GM12878 (cell line): ENCODE data around the gene ABHD17A.

ENCODE experiments used
- NFYB ChIP-seq: IDR thresholded peaks from 2 replicates; pipeline ENCODE4 v1.6.1; 2011; ENCODE audit warnings: low read depth, mild to moderate bottlenecking, low read length, improper control_type of control experiment, moderate library complexity; ENCODE audit not compliant: insufficient read depth
- ZSCAN29 ChIP-seq: fragments of 450-650 bp; IDR thresholded peaks from 2 replicates; pipeline ENCODE4 v1.6.1; 2017; ENCODE audit warnings: mild to moderate bottlenecking, moderate library complexity

DNA sequence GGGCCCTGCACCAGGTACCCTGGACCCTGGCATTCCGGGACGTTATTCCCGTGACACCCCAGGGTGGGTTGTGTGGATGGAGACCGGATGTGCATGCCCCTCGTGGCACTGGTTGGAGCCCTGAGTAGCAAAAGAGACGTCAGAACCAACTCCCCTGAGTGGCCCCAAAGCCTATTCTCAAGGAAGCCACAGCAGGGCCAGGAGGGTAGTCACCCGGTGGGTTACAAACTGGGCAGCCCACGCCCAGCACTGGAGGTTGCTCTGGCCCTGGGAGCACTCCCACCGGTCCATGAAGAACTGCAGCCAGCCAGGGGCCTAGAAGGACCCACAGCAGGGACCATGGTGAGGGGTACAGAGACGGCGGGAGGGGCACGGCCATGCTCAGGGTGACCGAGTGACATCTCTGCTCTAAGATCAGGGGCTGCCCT is 29.5 kb downstream of the ABHD17A start:
- TF ChIP-seq NFYB (no peak), ZSCAN29 (no peak)
